Measurements from ENCODE around the gene CBLN3.

Gene CBLN3

GRCh38 chr14:24430143-24430681 is 744 bp upstream of the CBLN3 start:
- Histone ChIP-seq H3K36me3 (ENCODE audit: control insufficient read depth, low read depth, low read length) (peaks cover 10% of the 10 kb centered on the region), H3K9me3 (ENCODE audit: control insufficient read depth, low read depth, low read length) (no peaks in the 10 kb centered on the region), H3K4me3 (ENCODE audit: low read length) (peak overlapping the region; percentile 69), H3K27me3 (ENCODE audit: control insufficient read depth, insufficient read depth, low read length) (peaks cover 9% of the 10 kb centered on the region), H3K9ac (ENCODE audit: low read length) (peak overlapping the region; percentile 24), H3K4me1 (ENCODE audit: control insufficient read depth, low read depth, low read length) (peaks cover 6% of the 10 kb centered on the region), H3K27ac (ENCODE audit: low read length) (no peak overlapping the region)

GRCh38 chr14:24428628-24429394 is 657 bp downstream of the CBLN3 start:
- Histone ChIP-seq H3K36me3 (ENCODE audit: control insufficient read depth, low read depth, low read length) (peaks cover 8% of the 10 kb centered on the region), H3K9me3 (ENCODE audit: control insufficient read depth, low read depth, low read length) (no peaks in the 10 kb centered on the region), H3K4me3 (ENCODE audit: low read length) (no peak overlapping the region), H3K9ac (ENCODE audit: low read length) (no peak overlapping the region), H3K4me1 (ENCODE audit: control insufficient read depth, low read depth, low read length) (peaks cover 6% of the 10 kb centered on the region), H3K27me3 (ENCODE audit: control insufficient read depth, insufficient read depth, low read length) (peaks cover 9% of the 10 kb centered on the region), H3K27ac (ENCODE audit: low read length) (no peak overlapping the region)

GRCh38 chr14:24427537-24428508 is 1.6 kb downstream of the CBLN3 start:
- no peak overlapping the region for H3K9ac ChIP-seq (ENCODE audit: low read length)
- H3K27me3 ChIP-seq (ENCODE audit: control insufficient read depth, insufficient read depth, low read length): peaks cover 9% of the 10 kb centered on the region
- H3K4me1 ChIP-seq (ENCODE audit: control insufficient read depth, low read depth, low read length): peaks cover 6% of the 10 kb centered on the region
- H3K9me3 ChIP-seq (ENCODE audit: control insufficient read depth, low read depth, low read length): no peaks in the 10 kb centered on the region
- H3K36me3 ChIP-seq (ENCODE audit: control insufficient read depth, low read depth, low read length): peaks cover 1% of the 10 kb centered on the region
- H3K4me3 ChIP-seq (ENCODE audit: low read length): no peak overlapping the region
- H3K27ac ChIP-seq (ENCODE audit: low read length): no peak overlapping the region

GRCh38 chr14:24426912-24427536 is 2.4 kb downstream of the CBLN3 start:
- H3K9me3 ChIP-seq (ENCODE audit: control insufficient read depth, low read depth, low read length): no peaks in the 10 kb centered on the region
- no peak overlapping the region for H3K27ac ChIP-seq (ENCODE audit: low read length)
- no peaks in the 10 kb centered on the region for H3K36me3 ChIP-seq (ENCODE audit: control insufficient read depth, low read depth, low read length)
- H3K4me1 ChIP-seq (ENCODE audit: control insufficient read depth, low read depth, low read length): peaks cover 6% of the 10 kb centered on the region
- no peak overlapping the region for H3K4me3 ChIP-seq (ENCODE audit: low read length)
- H3K27me3 ChIP-seq (ENCODE audit: control insufficient read depth, insufficient read depth, low read length): peaks cover 9% of the 10 kb centered on the region
- no peak overlapping the region for H3K9ac ChIP-seq (ENCODE audit: low read length)

- Histone ChIP-seq H3K27me3 (ENCODE audit: control insufficient read depth, insufficient read depth, low read length) (peaks cover 9% of the 10 kb centered on the region), H3K9me3 (ENCODE audit: control insufficient read depth, low read depth, low read length) (no peaks in the 10 kb centered on the region), H3K36me3 (ENCODE audit: control insufficient read depth, low read depth, low read length) (no peaks in the 10 kb centered on the region), H3K27ac (ENCODE audit: low read length) (no peak overlapping the region), H3K4me3 (ENCODE audit: low read length) (no peak overlapping the region), H3K9ac (ENCODE audit: low read length) (no peak overlapping the region), H3K4me1 (ENCODE audit: control insufficient read depth, low read depth, low read length) (peaks cover 5% of the 10 kb centered on the region)
Measured at GRCh38 chr14:24426150-24426911, 3.1 kb downstream of the CBLN3 start.

- Histone ChIP-seq H3K4me3 (ENCODE audit: low read length) (no peak overlapping the region), H3K9ac (ENCODE audit: low read length) (no peak overlapping the region), H3K27me3 (ENCODE audit: control insufficient read depth, insufficient read depth, low read length) (peaks cover 9% of the 10 kb centered on the region), H3K36me3 (ENCODE audit: control insufficient read depth, low read depth, low read length) (no peaks in the 10 kb centered on the region), H3K9me3 (ENCODE audit: control insufficient read depth, low read depth, low read length) (no peaks in the 10 kb centered on the region), H3K27ac (ENCODE audit: low read length) (no peak overlapping the region), H3K4me1 (ENCODE audit: control insufficient read depth, low read depth, low read length) (no peaks in the 10 kb centered on the region)
Measured at GRCh38 chr14:24425704-24426103, 3.8 kb downstream of the CBLN3 start.

- H3K27me3 ChIP-seq (ENCODE audit: control insufficient read depth, insufficient read depth, low read length): peaks cover 11% of the 10 kb centered on the region
- H3K9me3 ChIP-seq (ENCODE audit: control insufficient read depth, low read depth, low read length): no peaks in the 10 kb centered on the region
- H3K36me3 ChIP-seq (ENCODE audit: control insufficient read depth, low read depth, low read length): no peaks in the 10 kb centered on the region
- no peak overlapping the region for H3K27ac ChIP-seq (ENCODE audit: low read length)
- H3K4me3 ChIP-seq (ENCODE audit: low read length): no peak overlapping the region
- H3K4me1 ChIP-seq (ENCODE audit: control insufficient read depth, low read depth, low read length): no peaks in the 10 kb centered on the region
- no peak overlapping the region for H3K9ac ChIP-seq (ENCODE audit: low read length)
Measured at GRCh38 chr14:24422694-24423601, 6.5 kb downstream of the CBLN3 start.

- Histone ChIP-seq H3K27me3 (ENCODE audit: control insufficient read depth, insufficient read depth, low read length) (peaks cover 11% of the 10 kb centered on the region), H3K27ac (ENCODE audit: low read length) (no peak overlapping the region), H3K36me3 (ENCODE audit: control insufficient read depth, low read depth, low read length) (no peaks in the 10 kb centered on the region), H3K4me3 (ENCODE audit: low read length) (no peak overlapping the region), H3K4me1 (ENCODE audit: control insufficient read depth, low read depth, low read length) (no peaks in the 10 kb centered on the region), H3K9ac (ENCODE audit: low read length) (no peak overlapping the region), H3K9me3 (ENCODE audit: control insufficient read depth, low read depth, low read length) (no peaks in the 10 kb centered on the region)
Measured at GRCh38 chr14:24422261-24422660, 7.2 kb downstream of the CBLN3 start.

GRCh38 chr14:24418492-24418873 is 11.0 kb downstream of the CBLN3 start:
- H3K9me3 ChIP-seq (ENCODE audit: control insufficient read depth, low read depth, low read length): no peaks in the 10 kb centered on the region
- no peak overlapping the region for H3K27ac ChIP-seq (ENCODE audit: low read length)
- no peaks in the 10 kb centered on the region for H3K4me1 ChIP-seq (ENCODE audit: control insufficient read depth, low read depth, low read length)
- H3K36me3 ChIP-seq (ENCODE audit: control insufficient read depth, low read depth, low read length): peaks cover 3% of the 10 kb centered on the region
- H3K9ac ChIP-seq (ENCODE audit: low read length): no peak overlapping the region
- peaks cover 8% of the 10 kb centered on the region for H3K27me3 ChIP-seq (ENCODE audit: control insufficient read depth, insufficient read depth, low read length)
- no peak overlapping the region for H3K4me3 ChIP-seq (ENCODE audit: low read length)

GRCh38 chr14:24417832-24418491 is 11.5 kb downstream of the CBLN3 start:
- H3K36me3 ChIP-seq (ENCODE audit: control insufficient read depth, low read depth, low read length): peaks cover 6% of the 10 kb centered on the region
- H3K4me1 ChIP-seq (ENCODE audit: control insufficient read depth, low read depth, low read length): no peaks in the 10 kb centered on the region
- no peak overlapping the region for H3K27ac ChIP-seq (ENCODE audit: low read length)
- H3K9ac ChIP-seq (ENCODE audit: low read length): no peak overlapping the region
- peaks cover 8% of the 10 kb centered on the region for H3K27me3 ChIP-seq (ENCODE audit: control insufficient read depth, insufficient read depth, low read length)
- H3K9me3 ChIP-seq (ENCODE audit: control insufficient read depth, low read depth, low read length): no peaks in the 10 kb centered on the region
- no peak overlapping the region for H3K4me3 ChIP-seq (ENCODE audit: low read length)
